HCT116 (cell line): ENCODE data around the gene SLC34A2. TPM values are rescaled to one million over a fixed set of nuclear protein-coding genes. Genes with fewer than 3 reads are reported as not detected.
A peak's percentile ranks its signal among the peaks of the same experiment; 100 is the strongest.

Experiments
- ATAC-seq: fragments of 200-7000 bp; cut with Tn5 transposase; 2 replicates; pipeline ENCODE4 v1.9.1; 2020; ENCODE audit warnings: mild to moderate bottlenecking, moderate library complexity
- BruUV-seq: library from RNA; stranded (reverse); fragments of 400-500 nt; replicated peaks from 2 replicates; lab custom pipeline; 2021; lab: Mats Ljungman, UMichigan
- CTCF ChIA-PET: fragments of 300-600 bp; sonication (Branson Sonifier 250); formaldehyde crosslinking; loops from one replicate; lab custom pipeline; 2021; ENCODE audit warnings: antibody characterized with exemption; lab: Charles Lee
- POLR2A ChIA-PET: fragments of 300-600, 350-600 bp; sonication (Branson Sonifier 250); formaldehyde crosslinking; loops from one replicate; lab custom pipeline; 2021; ENCODE audit warnings: antibody characterized with exemption; lab: Charles Lee
- RAD21 ChIA-PET, 2 experiments: fragments of 300-600 bp; sonication (Branson Sonifier 250); formaldehyde crosslinking; loops; one replicate each; lab custom pipeline; 2023; ENCODE audit warnings: low total read pairs in 2 of 2; ENCODE audit not compliant: uncharacterized antibody in 2 of 2, unreplicated experiment in 2 of 2, low non-redundant PET in 1 of 2; lab: Charles Lee
- DNase-seq: peaks from one replicate; pipeline ENCODE4 v3.0.0-alpha.2; 2010; ENCODE audit warnings: low read depth, low spot score
- H2AFZ ChIP-seq: fragments of 200-600 bp; shearing (Covaris generic), sonication (generic); 2 replicates; pipeline ENCODE4 v1.6.1; 2017; ENCODE audit warnings: low read depth, mixed run types, mixed read lengths, antibody characterized with exemption, low read length; ENCODE audit not compliant: poor library complexity, severe bottlenecking
- H3K27ac ChIP-seq: 2 replicates; pipeline ENCODE4 v1.5.1; 2012; ENCODE audit warnings: low read depth, low read length
- H3K27me3 ChIP-seq: fragments of 200-600 bp; sonication (generic); 2 replicates; pipeline ENCODE4 v1.6.1; 2016; ENCODE audit warnings: mixed run types, low read length, mixed read lengths; ENCODE audit not compliant: insufficient read depth
- H3K36me3 ChIP-seq, 2 experiments: fragments of 200-500 bp in 1 of 2; fragments of 200-600 bp in 1 of 2; sonication (Bioruptor generic) in 1 of 2; sonication (generic) in 1 of 2; 2 replicates each; pipeline versions ENCODE4 v1.5.1 to v1.6.1; 2014 to 2016; ENCODE audit warnings: low read length in 2 of 2, inconsistent platforms in 1 of 2, mixed read lengths in 1 of 2, mixed run types in 1 of 2; ENCODE audit not compliant: insufficient read depth in 2 of 2, control insufficient read depth in 1 of 2
- H3K4me1 ChIP-seq, 2 experiments: fragments of 200-600 bp in 1 of 2; sonication (generic) in 1 of 2; 2 replicates each; pipeline versions ENCODE4 v1.5.1 to v1.6.1; 2012 to 2017; ENCODE audit warnings: low read length in 2 of 2, inconsistent platforms in 1 of 2, mild to moderate bottlenecking in 1 of 2, mixed read lengths in 1 of 2, mixed run types in 1 of 2, moderate library complexity in 1 of 2; ENCODE audit not compliant: insufficient read depth in 2 of 2, control insufficient read depth in 1 of 2
- H3K4me2 ChIP-seq: fragments of 200-600 bp; sonication (generic); 2 replicates; pipeline ENCODE4 v1.6.1; 2017; ENCODE audit warnings: mixed run types, low read length, mixed read lengths
- H3K4me3 ChIP-seq, 2 experiments: fragments of 200-600 bp in 1 of 2; sonication (generic) in 1 of 2; replicated peaks in 1 of 2; 2 replicates each; pipeline ENCODE4 v1.5.1; 2011 to 2016; ENCODE audit warnings: low read length in 2 of 2, control low read depth in 1 of 2, low read depth in 1 of 2, mild to moderate bottlenecking in 1 of 2, mixed read lengths in 1 of 2, mixed run types in 1 of 2
- H3K79me2 ChIP-seq: fragments of 200-600 bp; sonication (generic); 2 replicates; pipeline ENCODE4 v1.6.1; 2017; ENCODE audit warnings: mild to moderate bottlenecking, mixed run types, low read length, moderate library complexity, mixed read lengths; ENCODE audit not compliant: insufficient read depth
- H3K9ac ChIP-seq: fragments of 200-600 bp; sonication (generic); 2 replicates; pipeline ENCODE4 v1.6.1; 2016; ENCODE audit warnings: low read length, mixed read lengths
- H3K9me2 ChIP-seq: fragments of 200-600 bp; sonication (generic), shearing (Covaris generic); 2 replicates; pipeline ENCODE4 v1.6.1; 2017; ENCODE audit warnings: mixed run types, mild to moderate bottlenecking, moderate library complexity; ENCODE audit not compliant: insufficient read depth
- H3K9me3 ChIP-seq, 2 experiments: fragments of 200-500 bp in 1 of 2; fragments of 200-600 bp in 1 of 2; sonication (Bioruptor generic) in 1 of 2; sonication (generic) in 1 of 2; 2 replicates each; pipeline ENCODE4 v1.6.1; 2014 to 2017; ENCODE audit warnings: low read length in 2 of 2, mixed read lengths in 2 of 2, inconsistent platforms in 1 of 2, low read depth in 1 of 2, mild to moderate bottlenecking in 1 of 2, mixed run types in 1 of 2, moderate library complexity in 1 of 2; ENCODE audit not compliant: control insufficient read depth in 1 of 2, insufficient read depth in 1 of 2
- H4K20me1 ChIP-seq: fragments of 200-600 bp; sonication (generic), shearing (Covaris generic); 2 replicates; pipeline ENCODE4 v1.6.1; 2017; ENCODE audit warnings: mixed run types, mild to moderate bottlenecking, moderate library complexity; ENCODE audit not compliant: insufficient read depth
- CBX3 ChIP-seq: IDR thresholded peaks from 2 replicates; pipeline ENCODE4 v1.6.1; 2012; ENCODE audit warnings: low read depth
- CTCF ChIP-seq, 3 experiments: fragments of 200-600 bp in 1 of 3; sonication (generic) in 1 of 3; IDR thresholded peaks in 2 of 3; conservative IDR thresholded peaks in 1 of 3; 2 replicates each; pipeline ENCODE4 v1.5.1; 2012 to 2017; ENCODE audit warnings: low read depth in 2 of 3, low read length in 2 of 3, antibody characterized with exemption in 1 of 3, borderline replicate concordance in 1 of 3, control low read depth in 1 of 3, mild to moderate bottlenecking in 1 of 3, mixed read lengths in 1 of 3, mixed run types in 1 of 3, moderate library complexity in 1 of 3; ENCODE audit not compliant: insufficient read depth in 1 of 3
- EGR1 ChIP-seq: IDR thresholded peaks from 2 replicates; pipeline ENCODE4 v1.6.1; 2012; ENCODE audit warnings: low read depth
- EZH2 ChIP-seq: fragments of 200-600 bp; sonication (generic); IDR thresholded peaks from 2 replicates; pipeline ENCODE4 v1.6.1; 2017; ENCODE audit warnings: antibody characterized with exemption, mixed run types
- FOSL1 ChIP-seq: IDR thresholded peaks from 2 replicates; pipeline ENCODE4 v1.6.1; 2012; ENCODE audit warnings: low read depth
- MAX ChIP-seq: IDR thresholded peaks from 2 replicates; pipeline ENCODE4 v1.6.1; 2012
- POLR2AphosphoS5 ChIP-seq: IDR thresholded peaks from 2 replicates; pipeline ENCODE4 v1.6.1; 2011; ENCODE audit warnings: mild to moderate bottlenecking, low read depth, low read length, moderate library complexity
- YY1 ChIP-seq: IDR thresholded peaks from 2 replicates; pipeline ENCODE4 v1.6.1; 2011; ENCODE audit warnings: low read length, low read depth, moderate library complexity, mild to moderate bottlenecking; ENCODE audit not compliant: insufficient replicate concordance; ENCODE audit errors: extremely low read depth
- ZBTB33 ChIP-seq: IDR thresholded peaks from 2 replicates; pipeline ENCODE4 v1.6.1; 2011; ENCODE audit warnings: mild to moderate bottlenecking, low read length, moderate library complexity; ENCODE audit not compliant: insufficient replicate concordance; ENCODE audit errors: extremely low read depth
- ZFX ChIP-seq: fragments of 450-650 bp; IDR thresholded peaks from 2 replicates; pipeline ENCODE4 v1.6.1; 2017
- ZNF274 ChIP-seq: fragments of 200-500 bp; sonication (Bioruptor generic); IDR thresholded peaks from 2 replicates; pipeline ENCODE4 v1.6.1; 2014; ENCODE audit warnings: mild to moderate bottlenecking, low read depth, low read length, inconsistent platforms
- intact Hi-C: fragments of 100-400 bp; cut with micrococcal nuclease; formaldehyde crosslinking; loops from 2 replicates; pipeline ENCODE4 v1.10.0; 2022
- total RNA-seq: library from RNA; stranded (reverse); gene quantifications from one replicate; pipeline ENCODE4 v1.2.1, GENCODE V29; 2021; ENCODE audit not compliant: unreplicated experiment

The SLC34A2 gene
- total RNA-seq, 1 experiment from 2014 or later = 2.2 TPM

- Histone ChIP-seq H3K9me2 (no peaks in the 10 kb centered on the region), H2AFZ (no peak overlapping the region), H3K27me3 (no peaks in the 10 kb centered on the region), H3K4me1 (peaks cover 4 to 6% of the 10 kb centered on the region in 2 experiments; a peak in 3 of 4 replicates), H3K9ac (no peak overlapping the region), H3K9me3 (no peaks in the 10 kb centered on the region), H3K36me3 (no peaks in the 10 kb centered on the region), H3K79me2 (no peaks in the 10 kb centered on the region), H3K4me2 (peak overlapping the region; percentile 14; the same call in 1 of the 2 replicates), H3K27ac (no peak overlapping the region), H4K20me1 (no peaks in the 10 kb centered on the region), H3K4me3 (no peak overlapping the region)
- TF ChIP-seq FOSL1 = no peak
- CTCF ChIA-PET = no interaction called here
- ATAC-seq = no peak
- POLR2A ChIA-PET = no interaction called here
- RAD21 ChIA-PET = no interaction called here
- BruUV-seq = no TSS peak
- intact Hi-C loops = no loop called here
- no peak for DNase-seq
Measured at GRCh38 chr4:25710637-25711036, 55.0 kb downstream of the SLC34A2 start.

GRCh38 chr4:25712611-25713010 lies 57.0 kb downstream of the SLC34A2 start:
- no peak overlapping the region for H3K4me2 ChIP-seq
- CTCF ChIA-PET = no interaction called here
- intact Hi-C loops = no loop called here
- no peaks in the 10 kb centered on the region for H3K27me3 ChIP-seq
- no peaks in the 10 kb centered on the region for H3K36me3 ChIP-seq
- H3K9ac ChIP-seq = no peak overlapping the region
- no TSS peak for BruUV-seq
- no peak overlapping the region for H2AFZ ChIP-seq
- ATAC-seq = no peak
- RAD21 ChIA-PET = no interaction called here
- no peak for DNase-seq
- no peak overlapping the region for H3K27ac ChIP-seq
- no peak overlapping the region for H3K4me3 ChIP-seq
- TF ChIP-seq POLR2AphosphoS5 (no peak), EGR1 (no peak), MAX (no peak), ZFX (no peak), EZH2 (no peak), CTCF (IDR thresholded peaks at IDR 0.05 in 2 of 3, conservative IDR thresholded peaks at IDR 0.05 in 1 of 3; ENCODE audit: borderline replicate concordance in 1 of 3, insufficient read depth in 1 of 3, low read depth in 2 of 3, low read length in 2 of 3) (no peak), ZBTB33 (no peak), CBX3 (no peak), YY1 (no peak), ZNF274 (no peak)
- H3K79me2 ChIP-seq = no peaks in the 10 kb centered on the region
- H3K9me2 ChIP-seq = no peaks in the 10 kb centered on the region
- no peaks in the 10 kb centered on the region for H4K20me1 ChIP-seq
- POLR2A ChIA-PET = no interaction called here
- peaks cover 4 to 6% of the 10 kb centered on the region in 2 experiments; a peak in 3 of 4 replicates for H3K4me1 ChIP-seq
- H3K9me3 ChIP-seq = no peaks in the 10 kb centered on the region
